M059J (cell line): Measurements from ENCODE around the gene FAM9A. TPM values are rescaled to one million over a fixed set of nuclear protein-coding genes. Genes with fewer than 3 reads are reported as not detected.

Source experiments
- total RNA-seq: library from RNA; depleted of rRNA; stranded (reverse); fragments of >200 nt; shearing (Covaris generic); gene quantifications from 2 replicates; pipeline ENCODE4 v1.2.3, GENCODE V29; 2014; rRNA removed

Gene FAM9A
- total RNA-seq, 1 experiment from 2014 or later: not detected

Other genes starting within 250 kb of the FAM9A start
- gene ANOS1, start 69.2 kb downstream of the FAM9A start, total RNA-seq: 0.22 and 1.0 TPM in 2 replicates
- not detected in 2 replicates for gene FAM9B, start 232.7 kb upstream of the FAM9A start, total RNA-seq